Astrocyte (in vitro differentiated cells and primary cell): ENCODE data around the gene WASF2. TPM values are rescaled to one million over a fixed set of nuclear protein-coding genes. Genes with fewer than 3 reads are reported as not detected.

Experiments
- DNase-seq: peaks from one replicate; pipeline ENCODE4 v3.0.0-alpha.2; 2010; ENCODE audit warnings: low read depth
- FAIRE-seq: peaks from 2 replicates; lab custom pipeline; 2011; peaks lifted over from hg19 to GRCh38; lab: Jason Lieb, UNC
- H2AFZ ChIP-seq: 2 replicates; pipeline ENCODE4 v1.6.0; 2012; ENCODE audit warnings: low read depth, low read length, inconsistent platforms
- H3K27ac ChIP-seq: 2 replicates; pipeline ENCODE4 v1.5.1; 2011; ENCODE audit warnings: low read depth, low read length, inconsistent platforms
- H3K27me3 ChIP-seq: 2 replicates; pipeline ENCODE4 v1.6.0; 2011; ENCODE audit warnings: low read length, inconsistent platforms; ENCODE audit not compliant: insufficient read depth
- H3K36me3 ChIP-seq: 2 replicates; pipeline ENCODE4 v1.5.1; 2011; ENCODE audit warnings: low read length, inconsistent platforms; ENCODE audit not compliant: insufficient read depth
- H3K4me1 ChIP-seq: 2 replicates; pipeline ENCODE4 v1.5.1; 2011; ENCODE audit warnings: low read length, inconsistent platforms; ENCODE audit not compliant: insufficient read depth
- H3K4me2 ChIP-seq: 2 replicates; pipeline ENCODE4 v1.6.0; 2012; ENCODE audit warnings: low read length, inconsistent platforms
- H3K4me3 ChIP-seq: 2 replicates; pipeline ENCODE4 v1.5.1; 2011; ENCODE audit warnings: low read depth, mild to moderate bottlenecking, low read length, inconsistent platforms; ENCODE audit not compliant: insufficient read depth
- H3K79me2 ChIP-seq: 2 replicates; pipeline ENCODE4 v1.6.0; 2012; ENCODE audit warnings: mild to moderate bottlenecking, low read length, inconsistent platforms; ENCODE audit not compliant: insufficient read depth
- H3K9ac ChIP-seq: 2 replicates; pipeline ENCODE4 v1.6.0; 2012; ENCODE audit warnings: mild to moderate bottlenecking, low read length, inconsistent platforms
- H3K9me3 ChIP-seq: 2 replicates; pipeline ENCODE4 v1.5.1; 2012; ENCODE audit warnings: low read depth, mild to moderate bottlenecking, low read length, inconsistent platforms; ENCODE audit not compliant: insufficient read depth
- H4K20me1 ChIP-seq: 2 replicates; pipeline ENCODE4 v1.6.0; 2012; ENCODE audit warnings: low read length, inconsistent platforms; ENCODE audit not compliant: insufficient read depth
- H3K27ac Mint-ChIP-seq: one replicate; pipeline ENCODE4 v1.8.0; 2021; ENCODE audit warnings: mild to moderate bottlenecking, mixed read lengths; ENCODE audit not compliant: unreplicated experiment
- H3K27me3 Mint-ChIP-seq: one replicate; pipeline ENCODE4 v1.8.0; 2021; ENCODE audit warnings: low read depth, mixed read lengths; ENCODE audit not compliant: unreplicated experiment
- H3K36me3 Mint-ChIP-seq: one replicate; pipeline ENCODE4 v1.8.0; 2021; ENCODE audit warnings: low read depth, mixed read lengths; ENCODE audit not compliant: unreplicated experiment
- H3K4me1 Mint-ChIP-seq: one replicate; pipeline ENCODE4 v1.8.0; 2021; ENCODE audit warnings: low read depth, mixed read lengths; ENCODE audit not compliant: unreplicated experiment
- H3K4me3 Mint-ChIP-seq: one replicate; pipeline ENCODE4 v1.8.0; 2021; ENCODE audit warnings: mild to moderate bottlenecking, moderate library complexity, mixed read lengths; ENCODE audit not compliant: unreplicated experiment
- H3K9me3 Mint-ChIP-seq: one replicate; pipeline ENCODE4 v1.8.0; 2021; ENCODE audit warnings: mild to moderate bottlenecking, mixed read lengths; ENCODE audit not compliant: unreplicated experiment
- EZH2 ChIP-seq: IDR thresholded peaks from 2 replicates; pipeline ENCODE4 v1.6.1; 2012; ENCODE audit warnings: mild to moderate bottlenecking, low read length, inconsistent platforms; ENCODE audit not compliant: insufficient read depth
- total RNA-seq: library from RNA; stranded (reverse); gene quantifications from 2 replicates; pipeline ENCODE4 v1.2.1, GENCODE V29; 2021
- TF ChIP-seq, protein P1 (sequence below): IDR thresholded peaks from 2 replicates; pipeline ENCODE4 v1.5.1; 2011; ENCODE audit warnings: low read depth, mild to moderate bottlenecking, inconsistent platforms, low read length, moderate library complexity; ENCODE audit not compliant: insufficient read depth

WASF2 gene
- total RNA-seq, 1 donor from 2014 or later = 86.9 TPM

DNA sequence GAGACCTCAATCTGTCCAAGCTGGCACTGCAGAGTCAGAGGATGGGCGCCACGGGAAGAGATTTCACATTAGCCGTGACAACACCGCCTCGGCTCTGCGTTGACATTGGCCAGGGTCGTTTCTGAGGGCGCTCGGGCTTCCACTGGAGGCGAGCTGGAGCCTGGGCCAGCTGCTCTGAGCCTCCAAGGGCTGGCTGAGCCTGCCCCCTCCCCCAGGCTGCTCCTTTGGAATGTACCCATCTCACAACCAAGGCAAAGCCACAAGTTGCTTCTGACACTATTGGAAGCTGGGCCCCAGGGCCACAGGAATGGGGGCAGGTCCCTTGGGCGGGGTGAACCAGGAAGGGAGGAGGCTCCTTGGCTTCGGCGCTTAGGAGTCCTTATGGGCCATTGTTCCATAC, 84.9 kb downstream of the WASF2 start:
- H3K27ac Mint-ChIP-seq = peak overlapping the region; percentile 72
- no peak overlapping the region for H3K9ac ChIP-seq
- no peak for FAIRE-seq

DNA sequence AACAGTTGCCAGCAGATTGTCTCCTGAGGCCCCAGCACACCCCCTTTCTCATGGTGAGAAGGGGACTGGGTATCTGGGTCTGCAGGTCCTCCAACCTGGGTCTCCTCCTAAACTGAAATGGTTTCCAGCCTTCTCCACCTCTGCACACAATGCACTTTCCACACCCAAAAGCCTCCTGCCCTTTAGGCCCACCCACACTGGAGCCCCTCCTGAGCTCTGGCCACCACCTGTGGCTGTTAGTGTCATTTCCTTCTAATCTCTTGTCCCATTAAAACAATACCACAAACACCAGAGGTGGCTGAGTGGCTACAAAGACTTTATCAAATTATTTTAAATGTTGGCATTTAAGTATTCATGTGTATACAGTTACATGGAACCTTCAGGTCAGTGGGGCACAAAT, 86.0 kb downstream of the WASF2 start:
- Histone ChIP-seq H3K9me3 (no peaks in the 10 kb centered on the region), H2AFZ (no peak overlapping the region), H3K79me2 (no peaks in the 10 kb centered on the region), H3K27ac (no peak overlapping the region), H3K36me3 (no peaks in the 10 kb centered on the region), H3K4me1 (peaks cover 28% of the 10 kb centered on the region), H3K9ac (no peak overlapping the region), H3K27me3 (no peaks in the 10 kb centered on the region), H4K20me1 (no peaks in the 10 kb centered on the region), H3K4me2 (peak overlapping the region; percentile 20), H3K4me3 (no peak overlapping the region)
- Mint-ChIP-seq H3K27ac (no peak overlapping the region), H3K4me3 (no peak overlapping the region), H3K36me3 (peaks cover 12% of the 10 kb centered on the region), H3K27me3 (no peaks in the 10 kb centered on the region), H3K9me3 (no peaks in the 10 kb centered on the region), H3K4me1 (peaks cover 22% of the 10 kb centered on the region)
- FAIRE-seq (no peak), DNase-seq (no peak)
- TF ChIP-seq, protein P1, sequence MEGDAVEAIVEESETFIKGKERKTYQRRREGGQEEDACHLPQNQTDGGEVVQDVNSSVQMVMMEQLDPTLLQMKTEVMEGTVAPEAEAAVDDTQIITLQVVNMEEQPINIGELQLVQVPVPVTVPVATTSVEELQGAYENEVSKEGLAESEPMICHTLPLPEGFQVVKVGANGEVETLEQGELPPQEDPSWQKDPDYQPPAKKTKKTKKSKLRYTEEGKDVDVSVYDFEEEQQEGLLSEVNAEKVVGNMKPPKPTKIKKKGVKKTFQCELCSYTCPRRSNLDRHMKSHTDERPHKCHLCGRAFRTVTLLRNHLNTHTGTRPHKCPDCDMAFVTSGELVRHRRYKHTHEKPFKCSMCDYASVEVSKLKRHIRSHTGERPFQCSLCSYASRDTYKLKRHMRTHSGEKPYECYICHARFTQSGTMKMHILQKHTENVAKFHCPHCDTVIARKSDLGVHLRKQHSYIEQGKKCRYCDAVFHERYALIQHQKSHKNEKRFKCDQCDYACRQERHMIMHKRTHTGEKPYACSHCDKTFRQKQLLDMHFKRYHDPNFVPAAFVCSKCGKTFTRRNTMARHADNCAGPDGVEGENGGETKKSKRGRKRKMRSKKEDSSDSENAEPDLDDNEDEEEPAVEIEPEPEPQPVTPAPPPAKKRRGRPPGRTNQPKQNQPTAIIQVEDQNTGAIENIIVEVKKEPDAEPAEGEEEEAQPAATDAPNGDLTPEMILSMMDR = no peak
- no peak for TF ChIP-seq EZH2

More for the DNA sequence above, 84.9 kb downstream of the WASF2 start:
- Mint-ChIP-seq H3K4me3 (no peak overlapping the region), H3K36me3 (peaks cover 12% of the 10 kb centered on the region), H3K9me3 (no peaks in the 10 kb centered on the region), H3K4me1 (peaks cover 22% of the 10 kb centered on the region), H3K27me3 (no peaks in the 10 kb centered on the region)
- Histone ChIP-seq H3K27ac (no peak overlapping the region), H3K9me3 (no peaks in the 10 kb centered on the region), H3K36me3 (peaks cover 2% of the 10 kb centered on the region), H2AFZ (no peak overlapping the region), H3K4me1 (peaks cover 28% of the 10 kb centered on the region), H4K20me1 (no peaks in the 10 kb centered on the region), H3K4me3 (no peak overlapping the region), H3K79me2 (no peaks in the 10 kb centered on the region), H3K4me2 (no peak overlapping the region), H3K27me3 (no peaks in the 10 kb centered on the region)
- TF ChIP-seq, protein P1 = no peak
- TF ChIP-seq EZH2 = no peak
- peak; percentile 80 for DNase-seq

DNA sequence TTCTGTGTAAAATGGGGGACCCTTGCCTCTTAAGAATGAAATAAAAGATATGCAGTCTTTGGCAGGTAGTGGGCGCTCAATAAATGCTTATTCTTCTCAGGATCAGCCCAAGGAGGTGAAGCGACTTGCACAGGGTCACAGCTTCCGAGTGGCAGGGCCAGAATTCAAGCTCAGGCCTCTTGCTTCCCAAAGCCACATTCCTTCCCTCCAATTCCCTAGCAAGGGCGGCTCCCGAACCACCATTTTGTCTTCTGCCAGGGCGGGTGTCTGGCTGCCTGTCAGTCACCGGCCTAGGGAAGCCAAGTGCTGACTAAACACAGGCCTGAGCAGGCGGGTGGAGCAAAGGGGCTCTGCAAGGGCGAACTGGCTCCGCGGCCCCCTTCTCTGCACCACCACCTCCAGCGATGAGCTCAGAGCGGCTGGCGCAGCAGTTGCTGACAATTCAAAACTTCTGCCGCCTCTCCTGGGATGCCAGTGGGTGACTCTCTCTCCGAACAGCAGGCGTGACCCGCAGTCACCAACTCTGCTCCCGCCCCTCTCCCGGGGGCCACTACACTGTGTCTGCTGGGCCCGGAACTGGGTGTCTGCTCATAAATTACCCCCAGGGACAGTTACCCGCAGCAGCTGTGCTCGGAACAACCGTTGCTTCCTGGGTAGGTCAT, 86.8 kb downstream of the WASF2 start:
- H4K20me1 ChIP-seq = no peaks in the 10 kb centered on the region
- H3K36me3 ChIP-seq = no peaks in the 10 kb centered on the region
- Mint-ChIP-seq H3K4me1 (peaks cover 24% of the 10 kb centered on the region), H3K4me3 (no peak overlapping the region), H3K9me3 (no peaks in the 10 kb centered on the region), H3K27me3 (no peaks in the 10 kb centered on the region), H3K36me3 (peaks cover 10% of the 10 kb centered on the region), H3K27ac (peak overlapping the region; percentile 26)
- TF ChIP-seq, protein P1 = peak; percentile 18
- no peak for TF ChIP-seq EZH2
- H3K9me3 ChIP-seq = no peaks in the 10 kb centered on the region
- no peaks in the 10 kb centered on the region for H3K79me2 ChIP-seq
- H3K27me3 ChIP-seq = no peaks in the 10 kb centered on the region
- H3K27ac ChIP-seq = no peak overlapping the region
- no peak overlapping the region for H2AFZ ChIP-seq
- no peak overlapping the region for H3K9ac ChIP-seq
- H3K4me2 ChIP-seq = peak overlapping the region; percentile 20
- H3K4me1 ChIP-seq = peaks cover 21% of the 10 kb centered on the region
- H3K4me3 ChIP-seq = no peak overlapping the region
- no peak for FAIRE-seq
- no peak for DNase-seq
